Measurements from ENCODE around the gene SLC25A45. TPM values are rescaled to one million over a fixed set of nuclear protein-coding genes. Genes with fewer than 3 reads are reported as not detected.

Gene SLC25A45
- total and polyA plus RNA-seq, 2 donors (not counting 1 experiment from before 2014, with no cell fraction given): 0.52 to 1.5 TPM

DNA sequence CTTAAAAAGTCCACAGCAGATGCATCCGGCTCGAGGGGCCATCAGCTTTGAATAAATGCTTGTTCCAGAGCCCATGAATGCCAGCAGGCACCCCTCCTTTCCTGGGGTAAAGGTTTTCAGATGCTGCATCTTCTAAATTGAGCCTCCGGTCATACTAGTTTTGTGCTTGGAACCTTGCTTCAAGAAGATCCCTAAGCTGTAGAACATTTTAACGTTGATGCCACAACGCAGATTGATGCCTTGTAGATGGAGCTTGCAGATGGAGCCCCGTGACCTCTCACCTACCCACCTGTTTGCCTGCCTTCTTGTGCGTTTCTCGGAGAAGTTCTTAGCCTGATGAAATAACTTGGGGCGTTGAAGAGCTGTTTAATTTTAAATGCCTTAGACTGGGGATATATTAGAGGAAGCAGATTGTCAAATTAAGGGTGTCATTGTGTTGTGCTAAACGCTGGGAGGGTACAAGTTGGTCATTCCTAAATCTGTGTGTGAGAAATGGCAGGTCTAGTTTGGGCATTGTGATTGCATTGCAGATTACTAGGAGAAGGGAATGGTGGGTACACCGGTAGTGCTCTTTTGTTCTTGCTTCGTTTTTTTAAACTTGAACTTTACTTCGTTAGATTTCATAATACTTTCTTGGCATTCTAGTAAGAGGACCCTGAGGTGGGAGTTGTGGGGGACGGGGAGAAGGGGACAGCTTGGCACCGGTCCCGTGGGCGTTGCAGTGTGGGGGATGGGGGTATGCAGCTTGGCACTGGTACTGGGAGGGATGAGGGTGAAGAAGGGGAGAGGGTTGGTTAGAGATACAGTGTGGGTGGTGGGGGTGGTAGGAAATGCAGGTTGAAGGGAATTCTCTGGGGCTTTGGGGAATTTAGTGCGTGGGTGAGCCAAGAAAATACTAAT, 42.0 kb upstream of the SLC25A45 start:
- H4K20me1 ChIP-seq (ENCODE audit: control insufficient read depth, extremely low read depth, insufficient read depth, low read length): peaks cover 21% of the 10 kb centered on the region

DNA sequence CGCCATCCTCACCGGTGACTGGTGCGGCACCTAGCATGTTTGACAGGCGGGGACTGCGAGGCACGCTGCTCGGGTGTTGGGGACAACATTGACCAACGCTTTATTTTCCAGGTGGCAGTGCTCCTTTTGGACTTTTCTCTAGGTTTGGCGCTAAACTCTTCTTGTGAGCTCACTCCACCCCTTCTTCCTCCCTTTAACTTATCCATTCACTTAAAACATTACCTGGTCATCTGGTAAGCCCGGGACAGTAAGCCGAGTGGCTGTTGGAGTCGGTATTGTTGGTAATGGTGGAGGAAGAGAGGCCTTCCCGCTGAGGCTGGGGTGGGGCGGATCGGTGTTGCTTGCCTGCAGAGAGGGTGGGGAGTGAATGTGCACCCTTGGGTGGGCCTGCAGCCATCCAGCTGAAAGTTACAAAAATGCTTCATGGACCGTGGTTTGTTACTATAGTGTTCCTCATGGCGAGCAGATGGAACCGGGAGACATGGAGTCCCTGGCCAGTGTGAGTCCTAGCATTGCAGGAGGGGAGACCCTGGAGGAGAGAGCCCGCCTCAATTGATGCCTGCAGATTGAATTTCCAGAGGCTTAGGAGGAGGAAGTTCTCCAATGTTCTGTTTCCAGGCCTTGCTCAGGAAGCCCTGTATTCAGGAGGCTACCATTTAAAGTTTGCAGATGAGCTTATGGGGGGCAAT, 41.2 kb upstream of the SLC25A45 start:
- peaks cover 14% of the 10 kb centered on the region for H3K36me3 ChIP-seq (ENCODE audit: control insufficient read depth, insufficient read depth, low read length)
- H2AFZ ChIP-seq (ENCODE audit: low read length): no peak overlapping the region
- peak overlapping the region; percentile 78 to 90 (median 86) for H3K4me3 ChIP-seq (replicated peaks in 1 of 4; ENCODE audit: control extremely low read depth in 1 of 4, insufficient read depth in 1 of 4, low read depth in 3 of 4, low read length in 4 of 4)
- peaks cover 15% of the 10 kb centered on the region for H4K20me1 ChIP-seq (ENCODE audit: control insufficient read depth, extremely low read depth, insufficient read depth, low read length)
- DNase-seq (ENCODE audit: low read depth in 2 of 2): peak; percentile 29 to 49
- peaks cover 19% of the 10 kb centered on the region for H3K4me1 ChIP-seq (ENCODE audit: control insufficient read depth, extremely low read depth, insufficient read depth, low read length)
- H3K4me2 ChIP-seq (ENCODE audit: extremely low read depth, insufficient read depth, low read length): peak overlapping the region; percentile 60
- peak overlapping the region; percentile 100 for H3K27ac ChIP-seq (ENCODE audit: insufficient read depth, low read length)
- TF ChIP-seq, protein P1, sequence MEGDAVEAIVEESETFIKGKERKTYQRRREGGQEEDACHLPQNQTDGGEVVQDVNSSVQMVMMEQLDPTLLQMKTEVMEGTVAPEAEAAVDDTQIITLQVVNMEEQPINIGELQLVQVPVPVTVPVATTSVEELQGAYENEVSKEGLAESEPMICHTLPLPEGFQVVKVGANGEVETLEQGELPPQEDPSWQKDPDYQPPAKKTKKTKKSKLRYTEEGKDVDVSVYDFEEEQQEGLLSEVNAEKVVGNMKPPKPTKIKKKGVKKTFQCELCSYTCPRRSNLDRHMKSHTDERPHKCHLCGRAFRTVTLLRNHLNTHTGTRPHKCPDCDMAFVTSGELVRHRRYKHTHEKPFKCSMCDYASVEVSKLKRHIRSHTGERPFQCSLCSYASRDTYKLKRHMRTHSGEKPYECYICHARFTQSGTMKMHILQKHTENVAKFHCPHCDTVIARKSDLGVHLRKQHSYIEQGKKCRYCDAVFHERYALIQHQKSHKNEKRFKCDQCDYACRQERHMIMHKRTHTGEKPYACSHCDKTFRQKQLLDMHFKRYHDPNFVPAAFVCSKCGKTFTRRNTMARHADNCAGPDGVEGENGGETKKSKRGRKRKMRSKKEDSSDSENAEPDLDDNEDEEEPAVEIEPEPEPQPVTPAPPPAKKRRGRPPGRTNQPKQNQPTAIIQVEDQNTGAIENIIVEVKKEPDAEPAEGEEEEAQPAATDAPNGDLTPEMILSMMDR (conservative IDR thresholded peaks at IDR 0.05 in 1 of 2, IDR thresholded peaks at IDR 0.05 in 1 of 2; ENCODE audit: low read depth in 1 of 2, low read length in 2 of 2): no peak
- no peaks in the 10 kb centered on the region for H3K27me3 ChIP-seq (ENCODE audit: control insufficient read depth, insufficient read depth, low read length)
- H3K79me2 ChIP-seq (ENCODE audit: control insufficient read depth, insufficient read depth, low read length): peaks cover 79% of the 10 kb centered on the region
- no peaks in the 10 kb centered on the region for H3K9me3 ChIP-seq (ENCODE audit: control insufficient read depth, insufficient read depth, low read depth, low read length)
- H3K9ac ChIP-seq (ENCODE audit: insufficient read depth, low read length): peak overlapping the region; percentile 100

More for the DNA sequence above, 42.0 kb upstream of the SLC25A45 start:
- peaks cover 14% of the 10 kb centered on the region for H3K36me3 ChIP-seq (ENCODE audit: control insufficient read depth, insufficient read depth, low read length)
- H3K4me2 ChIP-seq (ENCODE audit: extremely low read depth, insufficient read depth, low read length): peak overlapping the region; percentile 86
- no peak for TF ChIP-seq EZH2 (IDR thresholded peaks at IDR 0.05; ENCODE audit: low read length, missing control alignments)
- TF ChIP-seq, protein P1 (conservative IDR thresholded peaks at IDR 0.05 in 1 of 2, IDR thresholded peaks at IDR 0.05 in 1 of 2; ENCODE audit: low read depth in 1 of 2, low read length in 2 of 2): no peak
- H3K4me1 ChIP-seq (ENCODE audit: control insufficient read depth, extremely low read depth, insufficient read depth, low read length): peaks cover 12% of the 10 kb centered on the region
- H3K27me3 ChIP-seq (ENCODE audit: control insufficient read depth, insufficient read depth, low read length): no peaks in the 10 kb centered on the region
- no peak overlapping the region for H2AFZ ChIP-seq (ENCODE audit: low read length)
- peaks cover 83% of the 10 kb centered on the region for H3K79me2 ChIP-seq (ENCODE audit: control insufficient read depth, insufficient read depth, low read length)
- H3K27ac ChIP-seq (ENCODE audit: insufficient read depth, low read length): peak overlapping the region; percentile 100
- H3K9ac ChIP-seq (ENCODE audit: insufficient read depth, low read length): peak overlapping the region; percentile 100
- peak; percentile 47 to 63 for DNase-seq (ENCODE audit: low read depth in 2 of 2)
- H3K4me3 ChIP-seq (replicated peaks in 1 of 4; ENCODE audit: control extremely low read depth in 1 of 4, insufficient read depth in 1 of 4, low read depth in 3 of 4, low read length in 4 of 4): peak overlapping the region; percentile 78 to 90 (median 86)
- no peaks in the 10 kb centered on the region for H3K9me3 ChIP-seq (ENCODE audit: control insufficient read depth, insufficient read depth, low read depth, low read length)
